Measurements from ENCODE around the gene TYW1B.
"Not testable (repeated sequence)": the region's sequence is repeated elsewhere in the genome, so short reads cannot be mapped to it uniquely, and the experiment has no call there.

GRCh38 chr7:72607988-72608387 lies 220.0 kb downstream of the TYW1B start:
- TF ChIP-seq, protein P1, sequence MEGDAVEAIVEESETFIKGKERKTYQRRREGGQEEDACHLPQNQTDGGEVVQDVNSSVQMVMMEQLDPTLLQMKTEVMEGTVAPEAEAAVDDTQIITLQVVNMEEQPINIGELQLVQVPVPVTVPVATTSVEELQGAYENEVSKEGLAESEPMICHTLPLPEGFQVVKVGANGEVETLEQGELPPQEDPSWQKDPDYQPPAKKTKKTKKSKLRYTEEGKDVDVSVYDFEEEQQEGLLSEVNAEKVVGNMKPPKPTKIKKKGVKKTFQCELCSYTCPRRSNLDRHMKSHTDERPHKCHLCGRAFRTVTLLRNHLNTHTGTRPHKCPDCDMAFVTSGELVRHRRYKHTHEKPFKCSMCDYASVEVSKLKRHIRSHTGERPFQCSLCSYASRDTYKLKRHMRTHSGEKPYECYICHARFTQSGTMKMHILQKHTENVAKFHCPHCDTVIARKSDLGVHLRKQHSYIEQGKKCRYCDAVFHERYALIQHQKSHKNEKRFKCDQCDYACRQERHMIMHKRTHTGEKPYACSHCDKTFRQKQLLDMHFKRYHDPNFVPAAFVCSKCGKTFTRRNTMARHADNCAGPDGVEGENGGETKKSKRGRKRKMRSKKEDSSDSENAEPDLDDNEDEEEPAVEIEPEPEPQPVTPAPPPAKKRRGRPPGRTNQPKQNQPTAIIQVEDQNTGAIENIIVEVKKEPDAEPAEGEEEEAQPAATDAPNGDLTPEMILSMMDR (conservative IDR thresholded peaks at IDR 0.05) = not testable (repeated sequence)
- not testable (repeated sequence) for TF ChIP-seq ZFX (IDR thresholded peaks at IDR 0.05)
